HG03439 (cell line): Measurements from ENCODE around the gene ELMO1.

Source experiments
- ATAC-seq: cut with Tn5 transposase; IDR thresholded peaks from one replicate; pipeline ENCODE4 v1.9.1; 2021; ENCODE audit warnings: mild to moderate bottlenecking, moderate library complexity; ENCODE audit not compliant: unreplicated experiment

The ELMO1 gene

DNA sequence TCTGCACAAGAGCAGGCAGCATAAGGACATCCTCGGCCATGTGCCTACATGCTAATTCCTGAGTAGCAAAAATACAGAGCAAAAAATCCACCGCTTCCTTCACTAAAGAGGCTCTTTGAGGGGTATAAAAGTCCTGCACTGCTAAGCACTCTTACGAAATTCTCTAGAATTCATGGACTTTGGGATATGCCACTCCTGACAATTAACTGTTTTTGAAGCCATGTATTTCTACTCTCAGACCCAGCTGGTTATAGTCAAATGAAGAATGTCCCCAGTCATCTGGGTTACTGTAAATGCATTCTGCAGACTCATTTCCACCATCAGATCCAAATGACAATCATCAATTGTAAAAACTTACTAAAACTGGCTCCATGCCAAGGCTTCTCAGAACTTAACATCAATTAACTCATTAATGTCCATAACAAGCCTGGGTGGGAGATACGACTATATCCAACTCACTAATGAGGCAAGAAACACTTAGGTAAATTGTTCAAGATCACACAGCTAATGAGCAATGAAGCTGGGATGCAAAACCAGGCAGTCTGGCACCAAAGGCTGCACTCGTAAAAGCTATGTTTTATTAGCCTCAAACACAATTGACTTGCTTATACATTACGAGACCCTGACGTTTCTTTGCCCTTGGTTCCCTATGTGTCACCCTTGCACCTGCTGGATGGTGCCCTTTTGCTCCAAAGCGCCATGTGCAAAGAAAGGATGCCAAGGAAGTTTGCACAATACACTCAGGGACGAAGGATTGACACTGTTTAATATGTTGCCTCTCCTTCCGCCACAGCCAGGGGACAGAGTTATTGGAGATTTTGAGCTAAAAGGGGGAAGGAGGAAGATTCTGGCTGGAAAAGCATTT lies 250.4 kb downstream of the ELMO1 start:
- no peak for ATAC-seq

DNA sequence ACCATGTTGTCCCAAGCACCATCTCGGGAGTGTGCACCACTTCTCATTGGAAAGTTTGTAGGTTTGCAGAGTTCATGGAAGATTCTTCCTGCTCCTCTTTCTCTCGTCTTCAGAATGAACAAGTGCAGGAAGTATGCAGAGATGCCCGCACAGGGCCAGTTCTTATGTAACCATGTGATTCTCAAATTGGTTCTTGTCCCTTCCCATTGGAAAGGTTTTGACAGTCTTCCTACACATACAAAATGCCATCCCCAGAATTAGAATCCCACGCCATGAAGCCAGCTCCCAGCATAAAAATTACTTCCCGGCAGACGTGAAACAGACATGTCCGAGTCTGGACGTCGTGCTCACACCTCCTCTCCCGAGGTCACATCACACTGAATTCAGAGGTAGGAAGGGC lies 251.6 kb downstream of the ELMO1 start:
- ATAC-seq: no peak

DNA sequence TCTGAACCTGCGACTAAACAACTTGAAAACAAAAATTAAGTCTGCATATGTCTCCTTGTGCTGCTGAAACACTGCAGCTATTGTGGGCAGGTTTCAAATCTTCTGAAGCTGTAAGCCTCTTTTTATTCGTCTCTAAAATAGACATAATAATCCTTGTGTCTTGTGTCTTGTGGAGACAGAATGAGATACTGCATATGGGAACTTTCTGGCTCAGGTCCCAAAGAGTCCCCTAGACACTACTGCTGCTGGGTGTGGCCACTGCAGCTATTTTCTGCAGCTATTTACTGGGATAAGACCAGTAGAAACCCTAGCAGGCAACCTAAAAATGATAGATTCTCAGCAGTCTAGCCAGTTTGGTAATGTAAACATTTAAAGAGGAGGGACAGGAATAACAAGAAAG lies 252.0 kb downstream of the ELMO1 start:
- ATAC-seq: no peak

DNA sequence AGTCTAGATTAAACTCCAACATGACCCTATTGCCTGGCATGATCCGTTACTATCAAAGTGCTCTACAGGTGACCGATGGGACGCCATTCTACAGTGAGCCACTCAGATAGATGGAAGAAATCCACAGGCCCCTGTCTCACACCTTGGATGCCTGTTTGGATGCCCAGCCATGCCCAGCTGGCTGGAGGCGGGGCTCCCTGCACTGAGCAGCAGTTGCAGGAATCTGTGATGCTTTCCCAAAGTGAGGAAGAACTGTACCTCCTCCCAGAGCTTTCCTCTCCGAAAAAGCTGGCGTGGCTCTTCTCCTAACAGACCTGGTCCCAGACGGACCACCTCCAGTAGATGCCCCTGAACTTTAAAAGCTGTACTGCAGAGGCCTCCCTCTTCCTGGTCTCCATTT lies 253.3 kb downstream of the ELMO1 start:
- no peak for ATAC-seq

DNA sequence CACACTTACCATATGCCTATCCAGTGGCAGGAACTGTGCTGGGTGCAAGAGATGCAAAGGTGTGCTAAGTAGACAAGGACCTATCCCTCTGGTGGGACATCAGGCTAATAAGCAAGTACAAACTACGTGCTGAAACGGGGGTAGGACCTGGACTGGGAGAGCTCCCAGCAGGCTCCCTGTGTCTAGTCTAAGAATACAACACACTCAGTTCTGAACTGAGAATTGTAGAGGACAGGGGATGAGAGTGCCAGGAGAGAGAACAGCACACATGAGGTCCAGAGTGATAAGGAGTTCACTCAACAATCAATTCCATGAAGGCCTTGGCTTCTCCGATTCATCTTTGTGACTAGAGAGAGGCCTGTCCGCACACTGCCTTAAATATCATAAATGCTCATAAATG lies 253.7 kb downstream of the ELMO1 start:
- ATAC-seq: no peak

DNA sequence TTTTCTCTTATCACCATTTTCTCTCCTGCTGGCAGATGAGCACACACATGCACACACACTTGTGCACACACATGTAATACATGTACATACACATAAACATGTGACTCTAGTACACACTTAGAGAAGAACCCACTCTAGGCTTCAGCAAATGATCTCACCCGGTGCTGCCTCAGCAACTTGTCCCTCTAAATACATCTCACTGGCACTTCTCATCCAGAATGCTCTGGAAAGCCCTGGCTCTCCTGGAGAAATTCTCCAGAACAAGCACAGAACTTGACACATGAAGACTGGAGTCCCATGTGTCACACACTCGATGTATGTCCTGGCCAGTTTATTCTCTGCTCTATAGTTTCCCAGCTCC lies 254.9 kb downstream of the ELMO1 start:
- ATAC-seq: no peak

DNA sequence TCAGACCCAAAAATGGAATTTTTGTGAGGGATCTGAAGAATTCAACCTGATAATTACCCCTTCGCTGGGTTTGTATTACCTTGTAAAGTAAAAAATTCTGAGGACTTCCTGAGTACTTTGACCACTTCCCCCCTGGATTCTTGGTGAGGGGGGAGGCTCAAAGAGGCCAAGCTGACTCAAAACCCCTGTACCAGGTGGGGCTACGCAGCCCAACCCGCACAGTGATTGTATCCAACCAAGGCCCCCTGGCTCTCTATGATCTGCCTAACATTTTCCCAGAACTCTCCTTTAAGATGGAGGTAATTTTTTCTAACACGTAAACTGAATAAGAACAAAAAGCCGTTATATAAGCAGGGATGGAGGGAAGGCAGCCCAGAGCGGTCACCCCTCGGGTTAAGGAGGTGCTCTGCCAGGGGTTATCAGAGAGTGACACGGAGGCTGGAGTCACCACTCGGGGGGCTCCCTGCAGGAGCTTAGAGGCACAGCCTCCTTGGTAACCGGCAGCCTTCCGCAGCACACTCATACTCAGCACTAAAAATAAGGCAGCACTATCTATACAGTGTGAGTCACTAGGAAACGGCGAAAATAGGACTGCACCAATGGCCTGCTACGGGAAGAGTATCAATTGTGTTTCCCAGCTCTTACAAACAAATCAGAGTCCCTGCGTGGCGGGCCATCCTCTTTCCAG lies 255.4 kb downstream of the ELMO1 start:
- no peak for ATAC-seq

DNA sequence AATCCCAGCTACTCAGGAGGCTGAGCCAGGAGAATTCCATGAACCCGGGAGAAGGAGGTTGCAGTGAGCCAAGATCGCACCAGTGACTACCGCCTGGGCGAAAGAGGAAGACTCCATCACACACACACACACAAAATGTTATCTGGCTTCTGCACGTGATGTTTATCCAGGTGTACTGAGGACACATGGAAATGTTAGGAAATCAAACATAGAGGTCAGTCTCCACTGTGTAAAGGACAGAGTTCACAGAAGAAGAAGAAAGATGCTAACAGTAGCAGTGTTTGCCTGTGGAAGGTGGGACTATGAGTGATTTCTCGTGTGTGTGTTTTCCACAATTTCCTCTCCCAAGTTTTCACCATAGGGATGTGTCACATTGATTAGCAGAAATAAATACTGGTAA lies 256.9 kb downstream of the ELMO1 start:
- ATAC-seq: no peak

DNA sequence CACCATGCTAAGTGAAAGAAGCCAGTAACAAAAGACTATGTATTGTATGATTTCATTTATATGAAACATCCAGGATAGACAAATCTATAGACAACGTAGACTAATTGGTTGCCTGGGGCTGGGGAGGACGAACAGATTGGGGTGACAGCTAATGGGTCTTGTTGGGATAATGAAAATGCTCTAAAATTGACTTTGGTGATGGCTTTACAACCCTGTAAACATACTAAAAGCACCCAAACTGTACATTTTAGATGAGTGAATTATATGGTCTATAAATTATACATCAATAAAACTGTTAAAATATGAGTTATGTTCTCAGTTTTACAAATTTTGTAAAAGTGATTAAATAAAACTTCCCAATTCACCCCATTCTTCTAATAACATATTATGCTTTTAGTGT lies 261.5 kb downstream of the ELMO1 start:
- ATAC-seq: no peak

DNA sequence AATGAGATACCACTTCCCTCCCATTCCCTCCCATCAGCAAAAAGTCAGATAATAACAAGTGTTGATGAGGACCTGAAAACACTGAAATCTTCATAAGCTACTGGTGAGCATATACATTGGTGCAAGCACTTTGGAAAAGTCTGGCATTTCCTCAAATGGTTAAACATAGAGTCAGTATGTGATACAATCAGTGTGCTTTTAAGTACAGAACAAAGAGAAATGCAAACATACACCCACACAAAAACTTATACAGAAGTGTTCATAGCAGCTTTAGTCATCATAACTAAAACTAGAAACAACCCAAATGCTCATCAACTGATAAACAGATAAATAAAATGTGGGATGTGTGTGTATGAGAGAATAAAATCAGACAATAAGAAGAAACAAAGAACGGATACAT lies 261.9 kb downstream of the ELMO1 start:
- ATAC-seq: no peak

DNA sequence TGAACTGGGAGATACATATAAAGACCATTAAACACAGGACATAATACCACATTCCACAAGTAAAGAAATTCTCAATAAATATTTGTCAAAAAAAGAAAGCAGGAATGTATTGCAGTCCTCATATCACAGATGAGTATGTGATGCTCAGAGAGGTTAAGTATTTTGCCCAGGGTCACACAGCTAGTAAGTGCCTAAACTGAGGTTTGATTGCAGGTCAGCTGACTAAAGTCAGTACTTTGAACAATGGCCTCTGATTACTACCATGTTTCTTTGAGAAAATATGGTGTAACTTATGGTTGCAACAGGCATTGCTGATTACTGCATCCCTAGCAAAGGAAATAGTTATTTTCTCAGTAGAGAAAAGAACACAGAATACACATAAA lies 267.1 kb downstream of the ELMO1 start:
- ATAC-seq: no peak

DNA sequence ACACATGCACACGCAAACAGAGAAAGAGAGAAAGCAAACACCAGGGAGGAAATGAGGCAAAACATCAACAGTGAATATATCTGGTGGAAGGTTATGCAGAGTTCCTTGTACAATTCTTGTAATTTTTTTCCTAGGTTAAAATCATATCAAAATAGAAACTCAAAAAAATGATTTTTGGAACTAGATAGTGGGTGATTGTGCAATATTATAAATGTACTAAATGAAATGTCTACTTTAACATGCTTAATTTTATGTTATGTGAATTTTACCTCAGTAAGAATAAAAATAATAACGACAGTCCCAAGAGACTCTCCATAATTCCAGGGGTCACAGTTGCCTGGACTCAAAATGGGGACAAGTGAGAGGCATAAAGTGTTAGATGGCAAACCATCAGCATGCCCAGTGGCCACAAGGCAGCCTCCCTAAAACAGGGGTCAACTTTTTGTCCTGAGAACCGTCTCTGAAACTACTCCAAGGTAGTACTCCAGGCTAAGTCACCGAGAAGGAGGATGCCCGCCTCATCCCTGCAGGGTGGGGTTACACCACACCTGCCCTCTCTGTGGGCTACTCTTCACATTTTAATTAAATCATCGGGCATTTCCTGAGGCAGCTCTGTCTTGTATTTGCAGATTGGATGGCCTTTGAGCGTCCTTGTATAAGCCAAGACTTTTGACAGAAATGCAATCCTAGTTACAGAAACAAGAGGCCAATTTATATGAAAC lies 267.7 kb downstream of the ELMO1 start:
- no peak for ATAC-seq

DNA sequence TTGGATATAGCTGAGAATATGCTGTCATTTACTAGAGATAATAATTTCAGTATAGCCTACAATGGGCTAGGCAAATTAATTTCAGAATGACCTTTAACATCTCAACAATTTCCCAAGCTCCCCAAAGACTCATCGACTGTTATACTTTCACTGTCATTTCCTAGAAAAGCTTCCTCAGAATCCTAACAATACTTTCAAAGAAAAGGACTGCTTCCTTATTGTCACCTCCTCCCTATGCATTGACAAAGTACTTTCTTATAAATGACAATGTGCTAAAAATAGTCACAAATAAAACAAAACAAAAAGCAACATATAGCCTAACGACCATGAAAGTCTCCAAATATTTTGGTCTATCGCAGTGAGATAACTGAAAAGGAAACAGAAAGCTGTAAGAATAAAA lies 272.6 kb downstream of the ELMO1 start:
- ATAC-seq: no peak

DNA sequence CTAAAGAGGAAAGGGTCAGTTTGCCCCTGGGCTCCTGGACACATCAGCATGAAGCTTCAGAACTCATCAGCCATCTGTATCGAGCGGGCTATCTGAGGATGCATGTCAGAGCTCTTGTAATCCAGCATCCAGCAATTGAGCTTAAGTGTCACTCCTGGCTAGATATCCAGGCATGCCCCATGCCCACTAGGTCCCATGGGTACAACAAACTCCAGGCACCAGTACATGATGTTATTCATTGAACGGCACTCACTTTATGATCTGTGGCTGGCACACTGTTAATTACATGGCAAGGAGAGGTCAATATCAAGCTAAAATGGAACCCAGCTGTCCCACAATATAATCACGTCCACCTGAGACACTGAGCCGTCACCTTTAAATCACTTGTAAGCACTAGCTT lies 274.2 kb downstream of the ELMO1 start:
- no peak for ATAC-seq

DNA sequence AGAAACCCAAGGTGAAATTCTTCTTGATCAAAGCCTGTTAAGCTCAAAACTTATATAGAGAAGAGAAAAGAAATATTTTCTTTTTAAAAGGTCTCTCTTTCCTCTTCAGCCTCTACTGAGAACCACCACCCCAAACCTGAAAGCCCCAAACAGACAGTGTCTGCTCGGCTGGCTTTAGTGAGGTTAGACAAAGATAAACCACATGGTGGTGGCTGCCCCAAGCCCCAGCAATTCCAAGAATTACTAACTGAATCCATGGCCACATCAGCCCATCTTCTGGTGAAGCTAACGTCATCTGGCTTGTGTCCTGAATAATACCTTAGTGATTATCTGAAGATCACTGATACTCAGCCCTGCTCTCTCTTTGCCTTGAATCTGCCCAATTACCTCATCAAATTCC lies 275.0 kb downstream of the ELMO1 start:
- no peak for ATAC-seq

DNA sequence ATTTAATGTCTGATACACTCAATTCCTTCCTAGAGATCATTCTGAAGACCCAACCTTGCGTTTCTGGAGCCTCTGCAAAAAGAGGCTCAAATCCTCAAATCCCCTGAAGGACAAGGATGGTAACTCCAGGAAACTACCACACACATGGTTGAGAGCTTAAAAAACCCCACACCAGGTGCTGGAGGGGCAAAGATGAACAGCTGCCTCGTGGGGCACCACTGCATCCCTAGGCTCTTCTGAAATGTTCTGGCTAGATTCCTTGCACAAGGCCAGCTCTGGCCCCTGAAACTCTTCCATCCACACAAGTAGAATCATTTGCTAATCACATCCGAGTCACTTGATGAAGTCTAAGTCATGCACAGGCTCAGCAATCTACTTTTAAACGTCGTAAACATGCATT lies 286.6 kb downstream of the ELMO1 start:
- no peak for ATAC-seq

DNA sequence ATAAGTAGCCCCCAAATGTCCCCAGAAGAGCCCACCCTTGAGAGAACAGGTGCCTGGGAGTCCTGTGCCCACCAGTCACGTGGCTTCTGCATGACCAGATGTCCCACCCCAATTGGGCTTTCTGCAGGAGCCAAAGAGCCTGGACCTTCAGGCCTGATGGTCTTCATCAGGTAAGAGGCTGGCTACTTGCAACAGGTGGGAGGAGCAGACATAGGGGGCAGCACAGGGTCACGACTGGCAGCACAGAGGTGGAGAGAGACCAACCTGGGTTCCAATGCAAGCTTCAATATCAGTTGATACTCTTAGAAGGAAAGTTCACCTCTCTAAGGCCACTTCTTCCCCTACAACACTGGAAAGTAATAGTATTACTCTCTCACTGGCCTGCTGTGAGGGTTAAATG lies 288.0 kb downstream of the ELMO1 start:
- ATAC-seq: no peak

DNA sequence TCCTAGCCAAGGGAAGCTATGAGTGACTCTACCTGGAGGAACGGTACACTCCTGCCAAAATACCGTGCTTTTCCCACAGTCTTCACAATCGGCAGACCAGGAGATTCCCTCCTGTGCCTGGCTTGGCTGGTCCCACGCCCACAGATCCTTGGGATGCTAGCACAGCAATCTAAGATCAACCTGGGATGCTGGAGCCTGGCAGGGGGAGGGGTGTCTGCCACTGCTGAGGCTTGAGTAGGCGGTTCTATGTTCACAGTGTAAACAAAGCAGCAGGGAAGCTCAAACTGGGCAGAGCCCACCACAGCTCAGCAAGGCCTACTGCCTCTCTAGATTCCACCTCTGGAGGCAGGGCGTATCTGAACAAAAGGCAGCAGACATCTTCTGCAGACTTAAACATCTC lies 295.3 kb downstream of the ELMO1 start:
- ATAC-seq: no peak

DNA sequence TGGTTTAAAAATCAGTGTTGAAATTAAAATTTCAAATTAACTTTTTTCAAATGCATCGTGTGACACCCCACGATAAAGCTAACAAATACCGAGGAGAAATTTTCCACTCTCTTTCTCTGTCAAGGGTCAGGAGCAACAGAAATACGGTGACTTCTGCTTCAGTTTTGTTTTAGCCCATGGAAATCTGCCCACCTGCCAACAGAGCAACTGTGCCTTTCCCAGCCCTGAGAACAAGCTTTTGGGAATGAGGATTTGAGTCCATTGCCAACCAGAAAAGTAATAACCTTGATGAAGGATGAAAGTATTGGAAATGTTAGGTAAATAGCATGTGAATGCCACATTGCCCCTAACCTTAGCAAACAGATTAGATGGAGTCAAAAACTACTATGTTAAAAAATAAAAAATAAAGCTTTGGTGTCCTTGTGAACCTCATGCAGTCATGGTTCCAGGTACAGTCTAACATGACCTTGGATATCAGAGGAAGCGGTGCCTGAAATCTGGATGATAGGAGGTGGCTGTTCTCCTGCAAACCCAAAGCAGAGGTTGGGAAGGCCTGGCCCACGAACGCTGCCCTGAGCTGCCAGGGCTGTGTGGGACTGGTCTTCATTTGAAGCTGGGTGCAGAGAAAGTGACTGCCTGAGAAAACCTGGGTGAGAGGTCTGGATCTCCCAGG lies 296.8 kb downstream of the ELMO1 start:
- ATAC-seq: no peak

DNA sequence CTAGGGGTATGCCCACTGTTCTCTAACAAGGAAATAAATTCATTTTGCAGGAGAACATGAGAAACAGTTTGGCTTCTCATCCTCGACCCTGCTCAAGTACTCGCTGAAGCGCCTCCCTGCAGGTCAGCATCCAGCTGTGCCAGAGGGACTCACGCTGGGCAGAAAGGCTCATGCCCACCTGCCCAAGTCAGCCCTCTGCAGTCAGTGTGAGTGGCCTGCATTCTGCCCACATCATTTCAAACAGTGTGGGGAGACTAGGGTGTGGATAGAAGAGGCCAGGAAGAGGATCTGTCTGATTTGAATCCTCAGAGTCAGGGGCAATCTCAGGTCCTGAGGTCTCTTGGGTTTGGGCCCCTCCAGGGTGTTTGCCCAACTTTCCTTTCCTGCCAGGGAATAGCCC lies 297.8 kb downstream of the ELMO1 start:
- no peak for ATAC-seq

DNA sequence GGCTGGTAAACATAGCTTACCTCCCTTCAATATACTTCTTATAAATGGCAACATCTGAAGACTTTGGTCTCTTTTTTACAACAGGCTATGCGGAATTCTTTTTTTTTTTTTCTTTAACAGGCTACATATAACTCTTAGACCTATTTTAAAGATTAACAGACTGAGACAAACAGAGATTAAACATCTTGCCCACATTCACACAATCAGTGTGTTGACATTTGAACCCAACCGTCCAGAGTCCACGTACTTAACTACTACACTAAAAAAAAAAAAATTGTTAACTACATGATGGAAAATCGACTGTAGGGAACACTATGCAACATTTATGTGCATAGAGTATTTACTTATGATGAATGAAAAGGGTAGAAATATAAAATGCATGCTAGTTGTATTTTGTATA lies 298.5 kb downstream of the ELMO1 start:
- ATAC-seq: no peak

DNA sequence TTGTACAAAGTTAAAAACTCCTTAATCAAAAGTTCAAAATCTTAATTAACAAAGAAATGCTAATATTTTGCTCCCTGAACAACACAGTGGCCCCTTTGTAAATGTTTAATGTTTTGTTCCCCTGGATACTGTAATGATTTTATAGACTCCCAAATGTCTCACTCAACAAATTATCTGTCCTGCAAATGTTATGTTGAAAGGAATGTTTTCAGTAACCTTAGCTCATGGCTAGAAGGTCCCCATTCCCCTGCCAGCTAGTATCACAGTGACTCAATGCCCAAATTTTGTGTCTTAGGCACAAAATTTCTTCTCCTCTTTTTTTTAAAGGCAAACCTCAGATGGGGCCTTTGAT lies 298.9 kb downstream of the ELMO1 start:
- no peak for ATAC-seq
